Mesenteric fat pad (tissue), 1 donor: ENCODE results near the gene TBC1D5. TPM values are rescaled to one million over a fixed set of nuclear protein-coding genes. Genes with fewer than 3 reads are reported as not detected.

Experiments
- DNase-seq: peaks from one replicate; pipeline ENCODE4 v3.0.0-alpha.2; 2020; ENCODE audit warnings: low spot score
- total RNA-seq: library from RNA; stranded (reverse); fragmentation: NEBNext Ultra II Directional; extraction: Animal tissue kit (Norgen Biotek cat#: 25700); gene quantifications from one replicate; pipeline ENCODE4 v1.2.1, GENCODE V29; 2021
- donor health status: DM: yes; HTN: yes; CAD: no.

The TBC1D5 gene
- total RNA-seq, 1 donor from 2014 or later: 50.1 TPM

- no peak for DNase-seq
These were observed 623.7 kb downstream of the TBC1D5 start for GRCh38 chr3:17118771-17119170.

GRCh38 chr3:17116007-17116600, 626.3 kb downstream of the TBC1D5 start:
- no peak for DNase-seq

GRCh38 chr3:17115186-17115585, 627.2 kb downstream of the TBC1D5 start:
- DNase-seq: no peak

- no peak for DNase-seq
These were observed 630.8 kb downstream of the TBC1D5 start for GRCh38 chr3:17111586-17111985.

GRCh38 chr3:17110660-17111396, 631.6 kb downstream of the TBC1D5 start:
- no peak for DNase-seq
